Hepatocyte (in vitro differentiated cells): ENCODE measurements around the gene IL22RA1. TPM values are rescaled to one million over a fixed set of nuclear protein-coding genes. Genes with fewer than 3 reads are reported as not detected.

Experiments used
- DNase-seq: peaks from one replicate; pipeline ENCODE4 v3.0.0-alpha.2; 2016; ENCODE audit warnings: low spot score
- H2AFZ ChIP-seq: fragments of 200-600 bp; sonication (generic); 2 replicates; pipeline ENCODE4 v1.6.0; 2016; ENCODE audit warnings: antibody characterized with exemption, mild to moderate bottlenecking
- H3K27ac ChIP-seq: fragments of 200-600 bp; sonication (generic); 2 replicates; pipeline ENCODE4 v1.5.1; 2016; ENCODE audit warnings: mild to moderate bottlenecking
- H3K27me3 ChIP-seq: fragments of 200-600 bp; sonication (generic); 2 replicates; pipeline ENCODE4 v1.6.1; 2016
- H3K36me3 ChIP-seq: fragments of 200-600 bp; sonication (generic); replicated peaks from 2 replicates; pipeline ENCODE4 v1.5.1; 2016; ENCODE audit warnings: low read depth; ENCODE audit not compliant: insufficient read depth
- H3K4me1 ChIP-seq: fragments of 200-600 bp; sonication (generic); 2 replicates; pipeline ENCODE4 v1.5.1; 2016; ENCODE audit warnings: mild to moderate bottlenecking, moderate library complexity; ENCODE audit not compliant: insufficient read depth
- H3K4me2 ChIP-seq: fragments of 200-600 bp; sonication (generic); 2 replicates; pipeline ENCODE4 v1.6.0; 2016
- H3K4me3 ChIP-seq: fragments of 200-600 bp; sonication (generic); 2 replicates; pipeline ENCODE4 v1.5.1; 2016; ENCODE audit warnings: mild to moderate bottlenecking
- H3K79me2 ChIP-seq: fragments of 200-600 bp; sonication (generic); 2 replicates; pipeline ENCODE4 v1.6.0; 2017; ENCODE audit warnings: mild to moderate bottlenecking
- H3K9me2 ChIP-seq: fragments of 200-600 bp; sonication (generic); replicated peaks from 2 replicates; pipeline ENCODE4 v1.6.0; 2017; ENCODE audit warnings: mild to moderate bottlenecking; ENCODE audit not compliant: insufficient read depth
- H3K9me3 ChIP-seq: fragments of 200-600 bp; sonication (generic); 2 replicates; pipeline ENCODE4 v1.5.1; 2016; ENCODE audit warnings: low read depth, mild to moderate bottlenecking
- H4K20me1 ChIP-seq: fragments of 200-600 bp; sonication (generic); 2 replicates; pipeline ENCODE4 v1.6.0; 2016; ENCODE audit warnings: mild to moderate bottlenecking; ENCODE audit not compliant: insufficient read depth, poor library complexity, severe bottlenecking
- CTCF ChIP-seq: fragments of 200-600 bp; sonication (generic); IDR thresholded peaks from 2 replicates; pipeline ENCODE4 v1.5.1; 2016; ENCODE audit warnings: antibody characterized with exemption, mild to moderate bottlenecking; ENCODE audit not compliant: poor library complexity
- EZH2 ChIP-seq: fragments of 200-600 bp; sonication (generic); IDR thresholded peaks from 2 replicates; pipeline ENCODE4 v1.6.1; 2016; ENCODE audit warnings: antibody characterized with exemption, mild to moderate bottlenecking, borderline replicate concordance
- EZH2phosphoT487 ChIP-seq: fragments of 200-600 bp; sonication (generic); IDR thresholded peaks from one replicate; pipeline ENCODE4 v1.6.1; 2018; ENCODE audit warnings: antibody characterized with exemption, mild to moderate bottlenecking, low read depth, moderate library complexity; ENCODE audit not compliant: unreplicated experiment, severe bottlenecking
- WGBS: methylation state at CpG from one replicate; pipeline ENCODE4 v1.1.6; 2016; ENCODE audit warnings: low lambda C conversion rate; ENCODE audit errors: missing lambda C conversion rate; 5-methylcytosine and 5-hydroxymethylcytosine counted together
- polyA plus RNA-seq: library from polyadenylated mRNA; unstranded; fragments of >200 nt; fragmentation: Nextera tagmentation; extraction: Ambion mirVana; gene quantifications from 2 replicates; pipeline ENCODE4 v1.2.1, GENCODE V29; 2016
- total RNA-seq: library from RNA; depleted of rRNA; stranded (reverse); fragments of >200 nt; gene quantifications from 2 replicates; pipeline ENCODE4 v1.2.3, GENCODE V29; 2014

IL22RA1 gene
- total and polyA plus RNA-seq, 2 experiments from 2014 or later, result 6.1 to 8.2 TPM

GRCh38 chr1:24179251-24179840 lies 36.4 kb upstream of the IL22RA1 start:
- no peak overlapping the region for H3K27ac ChIP-seq

GRCh38 chr1:24178407-24178806 lies 35.5 kb upstream of the IL22RA1 start:
- Histone ChIP-seq H3K9me2 (no peaks in the 10 kb centered on the region), H3K79me2 (peaks cover 24% of the 10 kb centered on the region), H3K9me3 (no peaks in the 10 kb centered on the region), H4K20me1 (no peaks in the 10 kb centered on the region), H3K27ac (no peak overlapping the region), H3K4me1 (peaks cover 3% of the 10 kb centered on the region), H3K4me3 (no peak overlapping the region), H3K36me3 (no peaks in the 10 kb centered on the region), H3K4me2 (no peak overlapping the region), H3K27me3 (no peaks in the 10 kb centered on the region), H2AFZ (no peak overlapping the region)
- TF ChIP-seq EZH2phosphoT487, result no peak
- no peak for TF ChIP-seq CTCF
- no peak for TF ChIP-seq EZH2
- DNase-seq, result no peak
- WGBS, result 82% methylated on average over 3 of the region's 3 CpGs

More at GRCh38 chr1:24179251-24179840, 36.4 kb upstream of the IL22RA1 start:
- no peaks in the 10 kb centered on the region for H3K9me3 ChIP-seq
- no peak overlapping the region for H3K4me2 ChIP-seq
- no peak for DNase-seq
- no peaks in the 10 kb centered on the region for H3K9me2 ChIP-seq
- 90% methylated on average over 10 of the region's 10 CpGs for WGBS
- H4K20me1 ChIP-seq, result no peaks in the 10 kb centered on the region
- H3K4me3 ChIP-seq, result no peak overlapping the region
- H3K27me3 ChIP-seq, result no peaks in the 10 kb centered on the region
- no peak for TF ChIP-seq EZH2phosphoT487
- TF ChIP-seq EZH2, result no peak
- no peak for TF ChIP-seq CTCF
- H3K79me2 ChIP-seq, result peaks cover 29% of the 10 kb centered on the region
- H2AFZ ChIP-seq, result no peak overlapping the region
- peaks cover 3% of the 10 kb centered on the region for H3K4me1 ChIP-seq
- no peaks in the 10 kb centered on the region for H3K36me3 ChIP-seq

GRCh38 chr1:24177161-24177560 lies 34.2 kb upstream of the IL22RA1 start:
- Histone ChIP-seq H4K20me1 (no peaks in the 10 kb centered on the region), H3K4me3 (no peak overlapping the region), H3K9me2 (no peaks in the 10 kb centered on the region), H3K4me1 (peaks cover 3% of the 10 kb centered on the region), H3K4me2 (no peak overlapping the region), H3K9me3 (no peaks in the 10 kb centered on the region), H3K27me3 (no peaks in the 10 kb centered on the region), H3K27ac (no peak overlapping the region), H3K79me2 (peaks cover 21% of the 10 kb centered on the region), H3K36me3 (no peaks in the 10 kb centered on the region), H2AFZ (no peak overlapping the region)
- no peak for TF ChIP-seq EZH2
- TF ChIP-seq CTCF, result no peak
- no peak for TF ChIP-seq EZH2phosphoT487
- no peak for DNase-seq
- 97% methylated on average over 10 of the region's 10 CpGs for WGBS
